SK-N-MC (cell line): ENCODE measurements around the gene PPP1R7.

Source experiments
- EZH2 ChIP-seq: fragments of 200-600 bp; sonication (generic); IDR thresholded peaks from one replicate; pipeline ENCODE4 v1.6.1; 2017; ENCODE audit warnings: antibody characterized with exemption
- POLR2AphosphoS5 ChIP-seq: IDR thresholded peaks from 2 replicates; pipeline ENCODE4 v1.6.1; 2012; ENCODE audit warnings: mild to moderate bottlenecking, low read depth, low read length, borderline replicate concordance

DNA sequence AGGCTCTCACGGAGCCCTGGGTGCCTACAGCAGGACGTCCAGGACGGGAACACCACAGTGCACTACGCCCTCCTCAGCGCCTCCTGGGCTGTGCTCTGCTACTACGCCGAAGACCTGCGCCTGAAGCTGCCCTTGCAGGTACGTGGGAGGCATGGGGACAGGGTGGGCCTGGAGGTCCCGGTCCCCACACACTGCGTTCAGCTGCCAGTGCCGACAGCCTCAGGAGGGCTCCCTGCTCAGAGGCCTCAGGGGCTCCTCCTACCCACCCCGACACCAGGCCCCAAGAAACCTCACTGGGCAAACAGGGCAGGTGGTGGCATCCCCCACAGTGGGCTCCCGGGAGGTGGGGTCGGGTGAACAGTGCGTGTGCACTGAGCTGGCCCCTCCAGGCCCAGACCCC is 49.0 kb downstream of the PPP1R7 start:
- TF ChIP-seq EZH2 = no peak
- TF ChIP-seq POLR2AphosphoS5 = no peak
